Mesendoderm (in vitro differentiated cells): ENCODE measurements around the gene REM2.

Experiments
- DNase-seq: peaks from one replicate; pipeline ENCODE4 v3.0.0; 2013
- H2AK5ac ChIP-seq: 2 replicates; pipeline ENCODE4 v1.6.1; 2013; ENCODE audit warnings: low read length, inconsistent platforms
- H2BK120ac ChIP-seq: 2 replicates; pipeline ENCODE4 v1.6.1; 2013; ENCODE audit warnings: low read depth, mild to moderate bottlenecking, low read length, moderate library complexity, mixed read lengths
- H2BK15ac ChIP-seq: replicated peaks from 2 replicates; pipeline ENCODE4 v1.6.1; 2013; ENCODE audit warnings: low read depth, mild to moderate bottlenecking, moderate library complexity
- H2BK5ac ChIP-seq: 2 replicates; pipeline ENCODE4 v1.6.1; 2013; ENCODE audit warnings: low read length, inconsistent platforms
- H3K18ac ChIP-seq: 2 replicates; pipeline ENCODE4 v1.6.1; 2013; ENCODE audit warnings: mild to moderate bottlenecking, low read length, mixed read lengths
- H3K23ac ChIP-seq: one replicate; pipeline ENCODE4 v1.6.1; 2013; ENCODE audit warnings: low read length
- H3K27ac ChIP-seq: 2 replicates; pipeline ENCODE4 v1.5.1; 2013; ENCODE audit warnings: low read depth, mild to moderate bottlenecking, inconsistent platforms, low read length, moderate library complexity
- H3K27me3 ChIP-seq: 2 replicates; pipeline ENCODE4 v1.6.1; 2013; ENCODE audit warnings: low read length, control low read depth, mild to moderate bottlenecking, inconsistent platforms; ENCODE audit not compliant: insufficient read depth, poor library complexity
- H3K36me3 ChIP-seq: 2 replicates; pipeline ENCODE4 v1.6.1; 2013; ENCODE audit warnings: low read length, inconsistent platforms; ENCODE audit not compliant: control insufficient read depth, insufficient read depth
- H3K4ac ChIP-seq: one replicate; pipeline ENCODE4 v1.6.1; 2013; ENCODE audit warnings: low read depth, mild to moderate bottlenecking, low read length, moderate library complexity
- H3K4me1 ChIP-seq: 2 replicates; pipeline ENCODE4 v1.6.1; 2013; ENCODE audit warnings: low read depth, low read length, inconsistent platforms; ENCODE audit not compliant: control insufficient read depth
- H3K4me2 ChIP-seq: 2 replicates; pipeline ENCODE4 v1.6.1; 2013; ENCODE audit warnings: low read length
- H3K4me3 ChIP-seq: 2 replicates; pipeline ENCODE4 v1.5.1; 2013; ENCODE audit warnings: mild to moderate bottlenecking, low read length
- H3K56ac ChIP-seq: one replicate; pipeline ENCODE4 v1.6.1; 2013; ENCODE audit warnings: low read length
- H3K79me1 ChIP-seq: 2 replicates; pipeline ENCODE4 v1.6.1; 2013; ENCODE audit warnings: low read length, inconsistent platforms
- H3K79me2 ChIP-seq: 2 replicates; pipeline ENCODE4 v1.6.1; 2013; ENCODE audit warnings: mild to moderate bottlenecking, low read length; ENCODE audit not compliant: control insufficient read depth, insufficient read depth
- H3K9ac ChIP-seq: 2 replicates; pipeline ENCODE4 v1.6.1; 2013; ENCODE audit warnings: low read length, inconsistent platforms
- H4K5ac ChIP-seq: one replicate; pipeline ENCODE4 v1.6.1; 2013; ENCODE audit warnings: low read length
- H4K8ac ChIP-seq: one replicate; pipeline ENCODE4 v1.6.1; 2013; ENCODE audit warnings: low read depth, mild to moderate bottlenecking, control low read depth, low read length, moderate library complexity
- WGBS: extraction: QIAGEN DNeasy Blood & Tissue Kit; methylation state at CpG from one replicate; pipeline ENCODE4 v1.1.7; 2013; ENCODE audit warnings: low lambda C conversion rate, missing lambda C conversion rate; ENCODE audit not compliant: insufficient coverage; ENCODE audit errors: extremely low coverage; 5-methylcytosine and 5-hydroxymethylcytosine counted together

REM2 gene

DNA sequence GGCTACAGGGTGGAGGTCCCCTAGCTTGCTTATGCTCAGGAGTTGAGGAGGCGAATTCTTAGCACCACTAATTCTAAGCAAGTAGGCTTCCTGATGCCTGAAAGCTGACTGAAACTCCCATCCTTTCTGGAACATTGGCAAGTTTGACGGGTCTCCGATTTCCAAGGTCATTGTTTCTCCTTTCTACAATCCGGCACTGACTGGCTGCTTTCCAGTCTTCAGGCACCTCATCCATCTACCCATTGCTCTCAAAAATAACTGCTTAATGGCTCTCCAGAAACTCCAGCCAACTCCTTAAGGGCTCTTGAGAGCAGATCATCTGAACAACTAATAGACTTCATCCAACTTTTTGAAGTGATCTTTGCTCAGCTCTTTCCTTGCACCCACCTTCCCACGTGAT, 13.3 kb downstream of the REM2 start:
- H3K27ac ChIP-seq = no peak overlapping the region
- no peak for DNase-seq

DNA sequence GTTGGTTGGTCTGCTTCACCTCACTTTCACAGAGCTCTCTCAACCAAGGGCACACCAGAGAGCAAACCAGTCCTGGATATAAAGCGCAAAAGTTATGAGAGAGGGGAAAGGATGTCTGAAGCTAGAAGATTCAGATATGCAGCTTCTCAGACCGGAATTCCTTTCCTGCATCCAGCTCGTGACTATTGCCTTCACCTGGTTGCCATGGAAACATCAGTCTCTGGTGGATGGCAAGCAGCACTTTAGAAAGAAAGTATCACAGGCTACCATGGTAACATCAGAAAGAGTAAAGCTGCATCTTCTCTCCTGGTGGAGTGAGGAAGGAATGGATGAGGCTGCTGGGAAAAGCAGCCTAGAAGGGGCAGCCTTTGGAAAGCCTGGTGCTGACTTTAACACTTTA, 13.7 kb downstream of the REM2 start:
- no peak overlapping the region for H3K9ac ChIP-seq
- H3K79me1 ChIP-seq = no peaks in the 10 kb centered on the region
- H2BK15ac ChIP-seq = no peak overlapping the region
- no peaks in the 10 kb centered on the region for H3K79me2 ChIP-seq
- H3K18ac ChIP-seq = no peak overlapping the region
- H3K23ac ChIP-seq = no peak overlapping the region
- no peak overlapping the region for H2BK120ac ChIP-seq
- H3K4me3 ChIP-seq = no peak overlapping the region
- H3K4me2 ChIP-seq = no peak overlapping the region
- H2BK5ac ChIP-seq = no peak overlapping the region
- DNase-seq = peak; percentile 69
- no peak overlapping the region for H3K4ac ChIP-seq
- H4K8ac ChIP-seq = no peak overlapping the region
- no CpG with 5 or more reads among the region's 3 CpGs for WGBS
- no peak overlapping the region for H2AK5ac ChIP-seq
- no peaks in the 10 kb centered on the region for H3K27me3 ChIP-seq
- no peak overlapping the region for H4K5ac ChIP-seq
- H3K56ac ChIP-seq = no peak overlapping the region
- H3K27ac ChIP-seq = no peak overlapping the region
- H3K4me1 ChIP-seq = no peaks in the 10 kb centered on the region
- peaks cover 5% of the 10 kb centered on the region for H3K36me3 ChIP-seq

More for the DNA sequence above, 13.3 kb downstream of the REM2 start:
- no peaks in the 10 kb centered on the region for H3K27me3 ChIP-seq
- H2AK5ac ChIP-seq = no peak overlapping the region
- no peak overlapping the region for H3K56ac ChIP-seq
- H3K18ac ChIP-seq = no peak overlapping the region
- no peak overlapping the region for H4K8ac ChIP-seq
- no CpG with 5 or more reads among the region's 5 CpGs for WGBS
- no peaks in the 10 kb centered on the region for H3K79me1 ChIP-seq
- H3K9ac ChIP-seq = no peak overlapping the region
- no peak overlapping the region for H2BK15ac ChIP-seq
- no peak overlapping the region for H3K23ac ChIP-seq
- no peak overlapping the region for H2BK120ac ChIP-seq
- H2BK5ac ChIP-seq = no peak overlapping the region
- H3K4me2 ChIP-seq = no peak overlapping the region
- H3K4ac ChIP-seq = no peak overlapping the region
- H3K4me1 ChIP-seq = no peaks in the 10 kb centered on the region
- no peaks in the 10 kb centered on the region for H3K79me2 ChIP-seq
- H4K5ac ChIP-seq = no peak overlapping the region
- peaks cover 4% of the 10 kb centered on the region for H3K36me3 ChIP-seq
- H3K4me3 ChIP-seq = no peak overlapping the region

DNA sequence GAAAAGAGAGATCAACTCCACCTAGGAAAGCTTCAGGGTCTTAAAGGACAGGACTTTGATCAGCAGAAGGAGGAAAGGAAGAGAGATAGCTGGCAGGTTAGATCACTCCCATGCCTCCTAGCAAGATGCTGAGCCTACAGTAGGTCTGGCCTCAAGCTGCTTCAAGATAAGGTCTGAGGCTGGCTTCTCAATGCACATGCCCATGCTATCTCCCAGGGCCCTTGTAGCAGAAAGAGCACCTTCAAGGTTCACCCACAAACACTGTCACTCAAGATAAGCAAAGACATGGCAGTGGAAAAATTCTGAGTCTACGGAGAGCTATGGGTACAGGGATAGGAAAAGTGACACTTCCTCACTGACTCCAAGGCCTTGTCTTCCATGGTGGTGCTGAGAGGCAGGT, 14.3 kb downstream of the REM2 start:
- no peaks in the 10 kb centered on the region for H3K27me3 ChIP-seq
- no peak overlapping the region for H3K4me3 ChIP-seq
- H4K5ac ChIP-seq = no peak overlapping the region
- H3K4me1 ChIP-seq = no peaks in the 10 kb centered on the region
- H2BK120ac ChIP-seq = no peak overlapping the region
- H3K23ac ChIP-seq = no peak overlapping the region
- no peak overlapping the region for H3K4me2 ChIP-seq
- H2AK5ac ChIP-seq = no peak overlapping the region
- DNase-seq = peak; percentile 38
- H3K79me2 ChIP-seq = no peaks in the 10 kb centered on the region
- H3K56ac ChIP-seq = no peak overlapping the region
- no peak overlapping the region for H3K18ac ChIP-seq
- no CpG with 5 or more reads among the region's 1 CpG for WGBS
- H2BK15ac ChIP-seq = no peak overlapping the region
- H3K9ac ChIP-seq = no peak overlapping the region
- no peak overlapping the region for H3K27ac ChIP-seq
- H4K8ac ChIP-seq = no peak overlapping the region
- H3K36me3 ChIP-seq = peaks cover 7% of the 10 kb centered on the region
- H3K4ac ChIP-seq = no peak overlapping the region
- H2BK5ac ChIP-seq = no peak overlapping the region
- no peaks in the 10 kb centered on the region for H3K79me1 ChIP-seq

DNA sequence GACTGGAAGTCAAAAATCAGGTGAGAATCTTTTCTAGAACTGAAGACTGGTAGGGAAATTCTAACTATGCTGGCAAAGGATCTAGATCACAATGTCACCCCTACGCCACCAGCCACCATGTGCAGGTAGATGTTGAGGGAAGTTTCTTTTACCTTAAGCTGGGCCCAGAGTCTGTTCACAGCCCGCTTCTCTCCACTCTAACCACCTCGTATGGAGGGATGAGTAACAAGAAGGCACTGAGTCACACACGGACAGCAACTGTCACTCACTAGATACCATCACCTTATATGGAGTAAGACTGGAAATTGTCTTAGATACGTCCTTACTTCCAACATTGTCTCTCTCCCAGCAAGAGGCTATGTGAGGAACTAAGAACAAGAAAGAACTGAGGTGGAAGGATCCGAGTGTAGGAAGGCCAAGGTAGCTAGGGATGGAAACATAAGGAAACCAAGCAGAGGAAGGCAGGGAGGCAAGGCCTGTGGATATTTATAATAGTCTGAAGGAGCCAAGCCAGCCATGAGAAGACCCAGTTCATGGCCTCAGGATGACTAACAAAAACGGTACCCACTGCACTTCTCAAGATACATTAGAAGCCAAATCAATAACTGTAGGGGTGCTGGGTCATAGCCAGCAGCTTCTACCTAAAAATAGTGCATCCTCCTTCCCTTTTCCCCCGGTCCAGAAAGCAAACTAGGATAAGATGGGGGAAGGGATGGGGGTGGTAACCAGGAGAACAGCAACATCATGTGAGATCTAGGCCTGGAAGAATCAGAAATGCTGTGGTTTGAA, 15.5 kb downstream of the REM2 start:
- Histone ChIP-seq H2BK15ac (no peak overlapping the region), H3K4me3 (no peak overlapping the region), H4K8ac (no peak overlapping the region), H3K27me3 (no peaks in the 10 kb centered on the region), H2AK5ac (no peak overlapping the region), H3K4ac (no peak overlapping the region), H4K5ac (no peak overlapping the region), H3K23ac (no peak overlapping the region), H2BK120ac (no peak overlapping the region), H3K79me1 (no peaks in the 10 kb centered on the region), H3K27ac (no peak overlapping the region), H3K9ac (no peak overlapping the region), H3K4me1 (no peaks in the 10 kb centered on the region), H3K56ac (no peak overlapping the region), H2BK5ac (no peak overlapping the region), H3K4me2 (no peak overlapping the region), H3K79me2 (no peaks in the 10 kb centered on the region), H3K18ac (no peak overlapping the region), H3K36me3 (peaks cover 11% of the 10 kb centered on the region)
- WGBS = no CpG with 5 or more reads among the region's 8 CpGs
- no peak for DNase-seq

DNA sequence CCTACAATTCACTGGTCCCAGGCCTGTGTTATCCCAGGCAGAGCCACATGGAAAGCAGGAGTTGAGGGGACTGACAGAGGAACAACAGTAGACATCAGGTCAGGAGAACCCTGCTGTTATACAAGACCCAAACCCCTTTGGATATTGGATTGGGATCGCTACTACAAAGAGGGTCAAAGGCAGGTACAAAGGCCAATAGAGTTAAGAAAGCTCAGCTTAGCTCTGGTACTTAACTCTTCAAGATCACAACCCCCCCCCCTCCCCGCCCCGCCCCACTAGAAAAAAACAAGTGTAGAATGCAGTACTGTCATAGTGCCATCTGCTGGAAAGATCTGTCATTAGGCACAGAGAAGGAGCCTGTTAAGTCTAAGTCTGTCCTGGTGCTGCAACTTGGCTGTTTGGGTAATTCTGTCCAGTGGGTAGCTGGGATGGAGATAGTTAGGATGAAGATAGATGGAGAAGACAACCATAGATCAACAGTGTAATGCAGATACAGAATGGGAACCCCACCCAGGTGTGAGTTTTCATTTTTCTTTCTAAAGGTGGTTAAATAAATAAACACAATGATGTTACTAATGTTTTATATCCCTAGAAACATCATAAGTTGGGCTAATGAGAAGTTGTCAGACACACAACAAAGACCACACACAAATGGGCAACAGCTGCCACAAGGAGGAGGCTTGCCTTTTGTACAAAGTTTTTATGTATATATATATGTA, 17.2 kb downstream of the REM2 start:
- WGBS = no CpG with 5 or more reads among the region's 3 CpGs
- H3K27me3 ChIP-seq = no peaks in the 10 kb centered on the region
- H2BK15ac ChIP-seq = no peak overlapping the region
- peak; percentile 87 for DNase-seq
- no peak overlapping the region for H3K23ac ChIP-seq
- no peak overlapping the region for H2BK120ac ChIP-seq
- H2BK5ac ChIP-seq = no peak overlapping the region
- no peak overlapping the region for H3K4me3 ChIP-seq
- H2AK5ac ChIP-seq = no peak overlapping the region
- no peak overlapping the region for H4K5ac ChIP-seq
- H3K36me3 ChIP-seq = peaks cover 15% of the 10 kb centered on the region
- no peak overlapping the region for H3K9ac ChIP-seq
- H4K8ac ChIP-seq = no peak overlapping the region
- H3K79me1 ChIP-seq = no peaks in the 10 kb centered on the region
- H3K27ac ChIP-seq = no peak overlapping the region
- no peak overlapping the region for H3K4me2 ChIP-seq
- no peaks in the 10 kb centered on the region for H3K4me1 ChIP-seq
- no peaks in the 10 kb centered on the region for H3K79me2 ChIP-seq
- H3K4ac ChIP-seq = no peak overlapping the region
- peak overlapping the region; percentile 43 for H3K56ac ChIP-seq
- H3K18ac ChIP-seq = no peak overlapping the region
